ENCODE measurements around the gene SNRPB2.

GRCh38 chr20:16713066-16713465 lies 16.8 kb upstream of the SNRPB2 start:
- no peak for TF ChIP-seq POLR2A (IDR thresholded peaks at IDR 0.05; ENCODE audit: low read depth, low read length)
- no peak for TF ChIP-seq POLR2AphosphoS5 (IDR thresholded peaks at IDR 0.05; ENCODE audit: low read depth, low read length)
- TF ChIP-seq POU2F2 (IDR thresholded peaks at IDR 0.05; ENCODE audit: low read depth, low read length), result no peak
- no peak for TF ChIP-seq TAF1 (IDR thresholded peaks at IDR 0.05; ENCODE audit: low read depth, low read length)
- no peak for TF ChIP-seq SPI1 (IDR thresholded peaks at IDR 0.05; ENCODE audit: low read depth, low read length)
- TF ChIP-seq PAX5 (IDR thresholded peaks at IDR 0.05; ENCODE audit: insufficient read depth, low read length, severe bottlenecking), result no peak
